HG03095 (cell line): ENCODE measurements around the gene WDR35.

Experiments
- ATAC-seq: cut with Tn5 transposase; IDR thresholded peaks from one replicate; pipeline ENCODE4 v1.9.1; 2021; ENCODE audit warnings: moderate library complexity; ENCODE audit not compliant: unreplicated experiment

Gene WDR35

DNA sequence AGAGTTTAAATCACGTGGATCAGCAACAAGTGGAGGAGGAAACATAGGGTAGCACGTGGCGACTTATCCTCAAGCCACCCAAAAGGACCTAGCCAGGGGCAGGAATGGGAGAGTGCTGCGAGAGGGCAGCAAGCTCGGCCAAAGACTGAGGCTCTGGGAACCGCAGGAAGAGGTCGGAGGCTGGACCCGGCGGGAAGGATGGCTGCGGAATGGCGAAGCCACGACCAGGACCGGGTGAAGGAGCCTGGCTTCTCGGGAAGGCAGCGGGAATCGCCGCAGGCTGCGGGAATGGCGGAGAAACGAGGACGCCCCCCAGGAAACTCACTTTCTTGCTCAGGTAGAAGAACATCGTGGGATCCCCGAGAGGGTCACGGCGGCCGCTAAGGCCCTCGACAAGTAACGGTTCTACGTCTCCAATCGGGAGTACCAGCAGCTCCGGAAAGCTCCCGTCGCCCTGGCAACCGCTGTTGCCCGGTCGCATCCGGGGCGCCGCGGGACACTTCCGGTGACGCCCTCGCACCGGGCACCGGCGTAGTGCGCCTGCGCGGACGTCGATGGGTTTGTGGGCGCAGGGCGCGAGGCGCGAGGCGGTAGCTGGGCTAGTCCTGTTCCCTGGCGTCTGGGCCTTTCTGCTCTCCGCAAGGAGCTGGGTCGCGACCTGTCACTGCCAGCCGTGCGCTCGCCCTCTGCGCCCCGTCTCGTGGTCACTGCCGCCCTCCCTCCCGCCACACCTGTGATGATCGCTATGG is at the start of gene WDR35:
Gene WDR35 (minus strand): TSS at position 439 of the 749 bp plus-strand sequence. CDS start 90 bp downstream, at position 349.
- peak; percentile 88 for ATAC-seq

DNA sequence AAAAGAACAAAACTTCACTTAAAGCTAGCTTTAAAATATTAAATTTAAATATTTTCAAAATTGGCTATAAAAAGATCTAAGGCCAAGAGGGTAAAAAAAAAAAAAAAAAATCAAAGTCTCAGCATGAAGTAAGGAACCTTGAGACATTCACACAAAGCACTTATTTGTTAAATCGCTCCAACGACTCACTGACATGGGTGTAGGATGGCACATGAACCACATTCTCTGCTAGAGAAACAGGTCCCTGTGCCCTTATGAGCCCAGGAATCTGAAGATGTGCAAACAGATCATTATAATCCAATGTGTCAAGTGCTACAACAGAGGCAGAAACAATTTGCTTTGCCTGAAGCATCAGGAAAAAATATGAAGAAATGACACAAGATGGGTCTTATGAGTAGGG is 47.8 kb upstream of the WDR35 start:
- ATAC-seq, result no peak

DNA sequence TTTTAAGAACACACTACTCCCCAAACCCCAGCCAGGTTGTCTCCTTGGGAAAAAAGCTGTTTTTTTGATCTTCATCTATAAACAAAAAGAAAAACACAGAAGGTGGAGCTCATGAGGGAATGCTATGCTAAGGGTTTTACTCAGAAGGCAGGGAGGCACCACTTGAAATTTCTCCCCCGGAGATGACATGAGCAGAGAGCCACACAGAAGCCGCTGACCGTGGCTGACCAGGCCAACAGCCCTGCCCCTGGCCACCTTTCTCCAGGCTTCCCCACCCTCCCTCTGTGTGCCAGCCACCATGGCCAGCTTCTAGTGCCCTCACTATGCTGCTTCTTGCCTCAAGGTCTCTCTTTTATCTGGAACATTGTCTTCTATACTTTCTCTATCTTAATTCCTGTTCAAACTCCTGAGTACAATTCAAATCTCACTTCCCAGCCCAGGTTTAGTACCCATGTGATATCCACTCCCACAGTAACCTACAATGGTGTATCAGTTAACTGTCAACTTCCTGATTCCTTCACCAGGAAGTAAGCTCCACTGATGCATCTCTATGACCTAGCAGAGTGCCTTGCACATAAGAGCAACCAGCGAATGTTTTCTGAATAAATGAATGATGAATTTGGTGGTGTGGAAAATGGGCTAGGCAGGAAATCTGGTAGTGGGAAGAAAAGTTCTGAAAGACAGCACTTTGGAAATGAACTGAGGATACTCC is 46.2 kb upstream of the WDR35 start:
- ATAC-seq, result no peak

DNA sequence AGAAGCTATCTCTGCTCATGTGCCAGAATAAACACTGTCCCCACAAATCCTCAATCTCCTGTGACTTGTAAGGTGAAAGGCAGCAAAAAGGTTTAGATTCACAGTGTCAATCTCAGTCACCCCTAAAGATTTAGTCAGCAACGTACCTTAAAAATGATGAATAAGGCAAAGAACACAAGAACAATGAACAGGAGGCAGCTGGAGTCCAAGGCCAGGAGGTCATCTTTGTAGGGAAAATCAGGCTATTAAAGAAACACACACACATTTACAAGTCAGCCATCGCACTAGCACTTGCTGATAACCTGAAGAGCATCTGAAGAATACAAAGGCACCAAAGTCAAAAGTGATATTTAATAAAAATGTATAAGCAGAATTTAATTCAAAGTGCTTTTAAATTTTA is 44.9 kb upstream of the WDR35 start:
- ATAC-seq, result no peak

DNA sequence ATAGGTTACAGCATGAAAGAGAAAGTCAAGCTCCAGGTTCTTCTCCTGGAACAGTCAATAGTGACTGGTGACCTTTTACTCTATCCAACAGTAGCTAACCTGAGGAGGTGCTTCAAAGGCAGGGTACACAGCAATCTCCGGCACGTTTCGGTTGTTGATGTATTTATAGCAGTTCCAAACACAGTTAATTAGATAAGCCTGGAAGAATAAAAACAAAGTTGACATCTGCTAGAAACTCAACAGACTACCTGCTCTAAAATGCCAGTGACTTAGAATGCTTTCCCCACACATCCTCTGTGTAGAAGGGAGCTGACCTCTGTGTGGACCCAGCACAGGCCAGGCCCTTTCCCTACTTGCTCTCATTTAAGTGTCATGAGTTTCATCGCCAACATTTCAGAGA is 44.3 kb upstream of the WDR35 start:
- no peak for ATAC-seq

DNA sequence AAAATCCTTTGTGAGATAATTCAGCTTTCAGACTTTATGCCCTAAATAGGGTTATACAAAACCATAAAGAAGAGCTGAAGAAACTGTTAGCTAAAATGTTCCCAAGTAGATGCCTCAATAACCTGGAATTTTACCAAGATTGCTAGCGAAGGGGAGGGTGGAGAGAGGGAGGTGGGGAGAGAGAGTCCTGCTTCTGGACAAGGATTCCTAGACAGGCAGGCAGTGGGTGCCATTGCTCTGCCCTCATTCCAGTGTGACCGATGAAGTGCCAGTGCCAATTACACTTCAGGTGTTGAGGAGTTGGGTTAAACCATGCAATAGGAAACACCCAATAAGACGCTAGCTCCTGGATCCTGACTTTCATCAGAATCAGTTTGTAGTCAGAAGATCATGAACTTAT is 43.4 kb upstream of the WDR35 start:
- no peak for ATAC-seq

DNA sequence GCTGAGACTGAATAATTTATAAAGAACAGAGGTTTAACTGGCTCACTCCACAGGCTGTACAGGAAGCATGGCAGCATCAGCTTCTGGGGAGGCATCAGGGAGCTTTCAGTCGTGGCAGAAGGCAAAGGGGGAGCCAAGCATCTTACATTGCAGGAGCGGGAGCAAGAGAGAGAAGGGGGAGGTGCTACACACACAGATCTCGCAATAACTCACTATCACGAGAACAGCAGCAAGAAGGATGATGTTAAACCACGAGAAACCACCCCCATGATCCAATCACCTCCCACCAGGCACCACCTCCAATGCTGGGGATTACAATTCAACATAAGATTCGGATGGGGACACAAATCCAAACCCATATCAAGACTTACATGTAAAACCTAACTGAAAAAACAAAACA is 40.3 kb upstream of the WDR35 start:
- no peak for ATAC-seq

DNA sequence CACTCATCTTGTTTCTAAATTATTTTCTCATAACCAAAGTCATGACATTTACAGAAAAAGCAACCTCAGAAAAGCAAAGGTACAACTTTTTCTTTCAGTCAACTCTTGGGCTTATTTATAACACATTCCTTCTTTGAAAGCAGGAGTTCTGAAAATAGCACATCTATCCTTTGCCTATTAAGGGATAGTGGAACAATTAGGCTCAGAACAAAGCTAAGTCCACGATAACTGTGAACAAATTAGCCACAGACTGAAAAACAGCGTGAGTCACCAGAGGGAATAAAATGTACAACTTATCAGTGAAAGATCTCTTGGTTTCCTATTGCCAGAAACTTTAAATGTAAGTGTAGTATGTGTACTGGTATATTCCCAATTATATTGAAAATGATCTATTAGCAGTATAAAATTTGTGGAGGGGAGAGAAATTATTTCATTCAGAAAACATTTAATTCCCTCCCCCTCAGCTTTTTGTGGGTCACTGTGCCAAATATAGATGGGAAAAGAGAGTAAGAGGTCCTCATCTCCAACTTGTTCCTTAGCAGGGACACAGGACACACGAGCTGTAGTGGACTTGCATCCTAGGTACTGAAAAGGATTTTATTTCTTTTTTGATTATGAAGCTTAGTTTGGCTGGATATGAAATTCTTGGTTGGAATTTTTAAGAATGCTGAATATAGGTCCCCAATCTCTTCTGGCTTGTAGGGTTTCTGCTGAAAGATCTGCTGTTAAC is 38.0 kb upstream of the WDR35 start:
- no peak for ATAC-seq

DNA sequence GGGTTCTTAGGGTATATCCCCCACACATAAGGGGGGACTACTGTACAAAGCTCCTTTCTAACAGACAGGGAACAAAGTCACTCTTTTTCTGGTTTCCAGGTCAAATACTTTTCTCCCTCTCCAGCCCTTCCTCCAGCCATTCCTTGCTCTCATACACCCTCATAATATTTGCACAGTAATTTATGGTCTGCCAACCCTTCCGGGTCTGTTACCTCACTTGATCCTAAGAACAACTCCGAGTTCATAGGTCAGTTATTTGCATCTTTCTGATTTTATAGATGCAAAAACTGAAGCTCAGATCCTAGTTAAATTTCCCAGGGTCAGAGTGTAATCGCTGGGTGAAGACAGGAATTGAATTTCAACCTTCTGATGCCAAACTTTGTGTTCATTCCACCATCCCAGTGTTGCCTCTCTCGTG is 37.4 kb upstream of the WDR35 start:
- ATAC-seq, result no peak

DNA sequence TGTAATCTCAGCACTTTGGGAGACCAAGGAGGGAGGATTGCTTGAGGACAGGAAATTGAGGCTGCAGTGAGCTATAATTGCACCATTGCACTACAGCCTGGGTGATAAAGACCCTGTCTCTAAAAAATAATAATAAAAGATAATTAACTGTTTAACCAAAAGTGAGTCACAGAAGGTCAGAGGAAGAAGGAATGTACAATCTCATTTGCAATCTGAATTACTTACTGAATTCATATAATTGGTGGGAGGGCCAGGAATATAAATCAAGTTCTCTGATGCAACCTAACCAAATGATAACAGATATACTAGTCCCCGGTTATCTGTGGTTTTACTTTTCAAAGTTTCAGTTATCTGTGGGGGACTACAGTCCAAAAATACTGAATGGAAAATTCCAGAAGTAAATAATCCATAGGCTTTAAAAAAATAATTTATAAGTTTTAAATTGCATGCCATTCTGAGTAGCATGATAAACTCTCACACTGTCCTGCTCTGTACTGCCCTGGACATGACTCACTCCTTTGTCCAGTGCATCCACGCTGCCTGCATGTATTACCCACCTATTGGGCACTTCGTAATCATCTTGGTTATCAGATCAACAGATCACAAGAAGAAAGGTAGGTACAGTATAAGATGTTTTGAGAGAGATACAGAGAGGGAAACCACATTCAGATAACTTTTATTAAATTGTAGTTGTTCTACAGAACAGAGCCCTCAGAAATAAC is 35.3 kb upstream of the WDR35 start:
- no peak for ATAC-seq

DNA sequence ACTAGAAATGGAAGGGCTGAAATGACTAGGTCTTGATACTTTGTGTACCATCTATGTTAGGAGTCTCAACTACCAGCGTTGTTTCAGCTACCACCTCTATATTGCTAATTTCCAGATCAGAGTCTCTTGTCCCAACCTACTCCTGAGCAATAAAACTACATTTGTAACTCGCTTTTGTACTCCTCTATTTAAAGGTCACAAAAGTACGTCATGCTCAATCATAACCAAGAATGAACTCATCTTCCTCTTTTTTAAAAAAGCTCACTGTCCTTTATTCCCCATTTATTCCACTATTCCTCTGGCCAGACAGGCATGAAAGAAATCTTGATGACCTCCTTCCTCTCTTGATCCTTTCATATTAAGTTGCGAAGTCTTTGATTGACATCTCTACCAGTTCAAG is 33.8 kb upstream of the WDR35 start:
- no peak for ATAC-seq

DNA sequence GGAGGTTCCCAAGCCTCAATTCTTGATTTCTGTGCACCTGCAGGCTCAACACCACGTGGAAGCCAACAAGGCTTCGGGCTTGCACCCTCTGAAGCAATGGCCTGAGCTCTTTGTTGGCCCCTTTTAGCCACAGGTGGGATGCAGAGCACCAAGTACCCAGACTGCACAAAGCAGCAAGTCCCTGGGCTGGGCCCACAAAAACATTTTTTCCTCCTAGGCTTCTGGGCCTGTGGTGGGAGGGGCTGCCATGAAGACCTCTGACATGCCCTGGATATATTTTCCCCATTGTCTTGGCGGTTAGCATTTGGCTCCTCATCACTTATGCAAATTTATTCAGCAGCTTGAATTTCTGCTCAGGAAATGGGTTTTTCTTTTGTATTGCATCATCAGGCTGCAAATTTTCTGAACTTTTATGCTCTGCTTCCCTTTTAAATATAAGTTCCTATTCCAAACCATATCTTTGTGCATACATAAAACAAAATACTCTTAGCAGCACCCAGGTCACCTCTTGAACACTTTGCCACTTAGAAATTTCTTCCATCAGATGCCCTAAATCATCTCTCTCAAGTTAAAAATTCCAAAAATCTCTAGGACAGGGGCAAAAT is 31.6 kb upstream of the WDR35 start:
- ATAC-seq, result no peak

DNA sequence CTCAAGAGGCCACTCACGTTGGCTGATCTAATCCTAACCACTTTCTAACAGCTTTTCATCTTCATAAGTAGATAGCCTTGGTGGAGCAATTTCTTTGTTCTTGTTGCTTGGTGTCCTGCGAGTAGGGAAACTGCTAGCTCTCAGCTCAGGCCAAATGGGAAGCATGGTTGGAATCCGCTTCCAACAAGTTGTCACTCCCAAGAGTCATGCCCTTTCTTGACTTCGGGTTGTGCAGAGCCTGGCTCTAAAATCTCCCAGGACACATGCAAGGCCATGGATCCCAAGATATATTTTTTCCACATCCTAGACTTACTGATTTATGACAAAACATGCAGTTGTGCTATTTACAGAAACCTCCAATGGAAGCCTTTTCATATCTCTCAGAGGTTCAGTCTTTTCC is 29.8 kb upstream of the WDR35 start:
- no peak for ATAC-seq

DNA sequence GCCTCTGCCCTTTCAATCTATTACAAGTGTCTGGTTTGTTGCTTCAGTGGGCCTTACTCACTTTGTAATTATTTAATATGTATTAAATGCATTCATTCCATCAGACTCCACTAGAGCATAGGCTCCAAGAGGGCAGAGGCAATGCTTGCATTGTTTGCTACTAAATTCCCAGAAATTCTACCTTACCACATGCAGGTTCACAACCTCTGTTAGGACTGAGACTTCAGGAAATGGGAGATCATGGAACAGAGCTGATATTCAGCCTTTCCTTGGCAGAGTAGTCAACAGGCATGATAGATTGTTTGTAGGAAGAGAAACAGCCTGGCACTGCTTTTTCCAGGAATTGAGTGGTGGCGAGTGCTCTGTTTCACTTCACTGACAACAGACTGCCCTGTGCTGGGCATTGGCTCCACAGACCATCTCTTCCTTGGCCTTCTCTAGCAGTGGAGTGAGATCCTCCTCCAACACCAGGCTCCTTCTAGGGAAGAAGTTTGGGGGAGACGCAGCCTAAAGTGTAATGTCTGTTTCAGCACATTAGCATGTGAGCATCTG is 28.8 kb upstream of the WDR35 start:
- no peak for ATAC-seq

DNA sequence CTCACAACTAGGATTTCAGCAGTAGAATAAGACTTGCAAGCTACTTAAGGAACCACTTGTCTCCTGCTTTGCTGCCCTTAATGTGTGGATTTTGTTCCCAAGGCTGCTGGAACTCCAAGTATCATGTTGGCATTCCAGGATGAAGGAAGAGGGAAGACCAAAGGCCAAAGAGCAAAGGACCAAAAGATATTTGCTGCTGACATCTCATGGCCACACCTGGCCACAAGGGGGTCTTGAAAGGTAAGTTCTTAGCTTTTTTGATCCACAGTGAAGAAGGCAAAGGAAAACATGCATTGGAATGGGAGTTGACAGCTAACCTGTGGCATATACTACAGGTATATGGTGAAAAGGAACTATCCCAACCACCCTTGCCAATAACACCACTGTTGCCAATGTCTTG is 26.4 kb upstream of the WDR35 start:
- no peak for ATAC-seq

DNA sequence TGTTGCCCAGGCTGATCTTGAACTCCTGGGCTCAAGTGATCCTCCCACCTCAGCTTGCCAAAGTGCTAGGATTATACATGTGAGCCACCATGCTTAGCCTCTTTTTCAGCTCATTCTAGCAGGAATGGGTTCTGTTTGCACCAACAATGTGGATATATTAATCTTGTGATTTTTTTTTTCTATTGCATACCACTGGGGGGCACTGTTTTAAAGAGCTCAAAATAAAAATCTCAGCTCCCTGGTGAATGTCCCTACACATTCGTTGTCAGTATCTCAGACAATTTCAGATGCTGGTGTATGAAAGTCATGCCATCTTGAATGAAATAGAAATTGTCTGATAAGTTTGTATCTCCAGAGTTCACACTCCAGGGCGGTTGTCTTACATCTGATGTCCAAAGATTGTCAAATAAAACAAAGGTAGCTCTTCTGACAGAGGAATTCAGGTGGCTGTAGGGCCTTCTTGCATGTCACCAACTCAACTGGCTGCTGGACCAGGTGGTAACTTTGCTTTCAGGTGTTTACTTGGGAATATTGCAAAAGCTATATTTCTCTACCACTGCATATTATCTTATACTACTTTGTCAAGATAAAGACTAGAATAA is 25.7 kb upstream of the WDR35 start:
- ATAC-seq, result no peak

DNA sequence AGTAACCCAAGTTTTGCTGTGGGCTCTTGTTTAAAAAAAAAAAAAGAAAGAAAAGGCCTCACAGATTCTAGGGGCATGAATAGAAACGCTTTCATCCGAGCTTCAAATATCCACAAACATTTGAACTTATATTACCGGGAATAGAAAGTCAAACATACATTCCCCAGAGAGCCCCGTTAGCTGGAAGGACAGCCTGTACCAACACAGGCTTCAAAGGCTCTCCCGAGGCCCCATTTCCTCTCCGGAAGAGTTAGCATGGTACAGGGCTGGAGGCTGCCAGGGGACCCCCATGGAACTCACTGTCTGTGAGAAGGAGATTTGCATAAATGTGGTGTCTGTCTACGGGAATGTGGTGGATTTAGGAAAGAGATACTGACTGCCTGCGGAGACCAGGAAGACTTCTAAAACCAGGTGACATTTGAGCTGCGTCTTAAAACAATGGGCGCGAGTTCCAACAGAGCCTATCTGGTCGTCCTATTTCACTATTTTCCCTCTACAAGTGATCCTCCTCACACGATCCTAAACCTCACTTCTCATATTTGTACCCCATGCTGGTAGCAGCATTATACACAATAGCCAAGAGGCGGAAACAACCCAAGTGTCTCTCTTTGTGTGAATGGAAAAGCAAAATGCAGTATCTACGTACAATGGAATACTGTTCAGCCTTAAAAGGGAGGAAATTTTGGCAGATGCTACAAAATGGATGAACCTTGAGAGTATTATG is 23.4 kb upstream of the WDR35 start:
- no peak for ATAC-seq

DNA sequence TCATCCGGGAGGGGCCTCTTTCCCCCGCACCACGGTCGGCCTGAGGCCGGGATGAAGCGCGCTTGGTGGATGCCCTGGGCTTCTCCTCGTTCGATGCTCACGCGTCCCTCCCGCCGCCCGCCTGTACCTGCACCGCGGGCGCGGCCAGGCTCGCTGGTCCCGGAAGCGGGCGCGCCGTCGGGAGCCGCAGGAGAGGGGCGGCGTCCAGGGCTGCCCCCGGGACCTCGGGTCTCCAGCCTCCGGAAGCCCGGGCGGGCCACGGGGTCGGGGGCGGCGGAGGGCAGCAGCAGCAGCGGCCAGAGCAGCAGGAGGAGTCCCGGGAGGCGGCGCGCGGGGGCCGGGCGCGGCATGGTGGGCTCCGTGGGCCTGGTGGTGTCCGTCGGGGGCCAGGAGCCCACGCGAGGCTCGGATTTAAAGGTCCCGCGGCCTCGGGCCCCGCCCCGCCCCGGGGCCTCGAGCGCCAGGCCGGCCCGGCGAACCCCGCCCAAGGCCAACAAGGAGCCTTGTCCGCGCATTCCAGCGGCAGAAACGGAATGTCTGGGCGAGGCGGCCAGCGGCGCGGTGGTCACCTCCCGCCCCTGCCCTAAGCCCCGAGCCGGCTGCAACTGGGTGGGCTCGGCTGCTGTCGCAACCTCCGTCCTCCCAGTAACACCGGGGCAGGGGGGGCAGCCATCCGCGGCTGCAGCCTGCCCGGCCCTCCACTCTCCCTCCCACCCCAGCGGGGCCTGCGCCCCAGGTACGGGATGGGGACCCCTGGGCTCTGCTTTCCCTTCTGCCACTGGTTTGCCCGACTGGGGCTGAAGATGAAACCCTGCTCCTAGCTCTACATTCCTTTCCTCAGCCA is 22.6 kb upstream of the WDR35 start, which contains the start of gene MATN3:
Gene MATN3 (minus strand): TSS at position 387 of the 844 bp plus-strand sequence. CDS start 37 bp downstream, at position 350.
- ATAC-seq, result no peak

DNA sequence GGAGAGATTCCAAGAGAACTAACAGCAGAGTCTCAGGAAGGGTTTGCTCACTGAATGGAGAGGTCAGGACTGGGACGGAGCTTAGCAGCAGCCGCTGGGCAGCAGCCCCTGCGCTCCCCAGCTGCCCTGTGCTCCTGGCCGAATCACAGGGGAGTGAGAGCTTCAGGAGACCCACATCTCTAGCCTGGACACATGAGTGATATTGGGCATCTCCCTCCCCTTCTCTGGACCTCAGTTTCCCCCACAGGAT is 22.1 kb upstream of the WDR35 start:
- ATAC-seq, result no peak
